ENCODE measurements around the gene CEBPE. TPM values are rescaled to one million over a fixed set of nuclear protein-coding genes. Genes with fewer than 3 reads are reported as not detected.

Gene CEBPE
- total RNA-seq, 2 donors from 2014 or later = 0.19 TPM; not detected in 1

DNA sequence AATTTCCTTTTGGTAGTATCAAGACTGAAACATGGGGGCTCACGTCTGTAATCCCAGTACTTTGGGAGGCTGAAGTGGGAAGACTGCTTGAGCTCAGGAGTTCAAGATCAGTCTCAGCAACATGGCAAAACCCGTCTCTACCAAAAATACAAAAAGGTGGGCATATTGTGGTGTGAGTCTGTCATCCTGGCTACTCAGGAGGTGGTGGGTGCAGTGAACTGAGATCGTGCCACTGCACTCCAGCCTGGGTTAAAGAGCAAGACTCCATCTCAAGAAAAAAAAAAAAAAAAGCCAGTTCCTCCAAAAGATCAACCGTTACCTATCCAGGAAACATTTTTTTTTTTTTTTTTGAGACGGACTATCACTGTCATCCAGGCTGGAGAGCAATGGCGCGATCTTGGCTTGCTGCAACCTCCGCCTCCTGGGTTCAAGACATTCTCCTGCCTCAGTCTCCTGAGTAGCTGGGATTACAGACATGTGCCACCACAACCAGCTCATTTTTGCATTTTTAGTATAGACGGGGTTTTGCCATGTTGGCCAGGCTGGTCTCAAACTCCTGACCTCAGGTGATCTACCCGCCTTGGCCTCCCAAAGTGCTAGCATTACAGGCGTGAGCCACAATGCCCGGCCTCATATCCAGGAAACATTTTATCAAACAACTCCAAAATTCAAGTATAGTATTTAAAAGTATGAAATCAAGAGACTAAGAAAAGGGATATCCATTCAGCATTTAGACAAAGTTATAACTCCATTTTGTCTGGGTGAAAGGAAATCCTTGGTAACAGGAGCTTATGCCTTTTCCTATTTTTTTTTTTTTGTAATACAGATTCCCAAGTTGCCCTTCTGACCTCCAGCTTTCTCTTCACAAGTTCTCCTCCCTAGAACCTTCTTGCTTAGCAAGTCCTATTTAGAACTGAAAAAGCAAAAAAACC, 27.5 kb downstream of the CEBPE start:
- intact Hi-C loops (cut with DNase I) = no loop called here
- peak; percentile 28 for DNase-seq (ENCODE audit: low spot score)

- intact Hi-C loops (cut with DNase I) = no loop called here
- DNase-seq (ENCODE audit: low spot score) = no peak
Observed at GRCh38 chr14:23090254-23090636, 28.8 kb downstream of the CEBPE start.

- intact Hi-C loops (cut with DNase I) = no loop called here
- peak; percentile 60 for DNase-seq (ENCODE audit: low spot score)
Observed at GRCh38 chr14:23089498-23090253, 29.4 kb downstream of the CEBPE start.

GRCh38 chr14:23086565-23086964, 32.5 kb downstream of the CEBPE start:
- no peak for DNase-seq (ENCODE audit: low spot score)
- intact Hi-C loops (cut with DNase I) = no loop called here

DNA sequence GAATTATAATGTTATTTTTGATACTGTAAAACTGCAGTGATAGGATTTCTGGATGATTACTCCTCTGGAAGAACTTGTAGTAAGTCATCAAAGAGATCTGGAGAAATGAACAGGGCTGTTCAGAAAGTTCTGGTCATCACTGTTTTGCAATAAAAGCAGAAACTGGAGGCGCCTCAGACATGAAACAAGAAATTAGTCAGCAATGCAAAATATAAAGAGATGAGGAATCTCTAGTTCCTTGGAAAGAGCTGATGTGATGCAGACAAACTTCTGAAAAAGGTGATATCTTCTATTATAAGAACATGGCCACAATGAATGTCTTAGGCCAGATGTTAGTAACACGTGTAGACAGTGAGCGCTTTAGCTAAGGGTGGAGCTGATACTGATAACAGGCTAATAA, 33.6 kb downstream of the CEBPE start:
- intact Hi-C loops (cut with DNase I) = no loop called here
- DNase-seq (ENCODE audit: low spot score) = no peak

DNA sequence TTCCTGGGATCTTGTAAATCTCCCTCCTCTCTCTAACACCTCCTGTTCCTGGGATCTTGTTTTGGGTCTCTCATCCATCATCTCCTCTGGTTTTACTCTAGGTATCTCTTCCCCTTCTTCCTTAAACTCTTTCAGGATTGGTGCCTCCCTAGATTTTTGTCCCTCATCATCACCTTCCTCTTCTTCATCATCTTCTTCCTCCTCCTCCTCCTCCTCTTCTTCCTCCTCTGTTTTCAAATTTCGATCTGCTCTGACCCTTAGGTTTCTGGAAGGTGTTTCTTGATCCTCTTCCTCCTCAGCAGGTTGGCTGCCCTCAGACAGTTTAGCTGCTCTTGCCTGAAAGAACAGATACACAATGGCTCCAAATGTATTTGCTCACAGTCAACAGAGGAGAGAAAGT, 38.6 kb downstream of the CEBPE start:
- DNase-seq (ENCODE audit: low spot score) = no peak
- intact Hi-C loops (cut with DNase I) = no loop called here

- DNase-seq (ENCODE audit: low spot score) = no peak
- intact Hi-C loops (cut with DNase I) = no loop called here
Observed at GRCh38 chr14:23079716-23080115, 39.3 kb downstream of the CEBPE start.

GRCh38 chr14:23078692-23079116, 40.4 kb downstream of the CEBPE start:
- intact Hi-C loops (cut with DNase I) = no loop called here

GRCh38 chr14:23077962-23078361, 41.1 kb downstream of the CEBPE start:
- DNase-seq (ENCODE audit: low spot score) = peak; percentile 38
- intact Hi-C loops (cut with DNase I) = no loop called here

More at GRCh38 chr14:23078692-23079116, 40.4 kb downstream of the CEBPE start:
- DNase-seq (ENCODE audit: low spot score) = peak; percentile 90

DNA sequence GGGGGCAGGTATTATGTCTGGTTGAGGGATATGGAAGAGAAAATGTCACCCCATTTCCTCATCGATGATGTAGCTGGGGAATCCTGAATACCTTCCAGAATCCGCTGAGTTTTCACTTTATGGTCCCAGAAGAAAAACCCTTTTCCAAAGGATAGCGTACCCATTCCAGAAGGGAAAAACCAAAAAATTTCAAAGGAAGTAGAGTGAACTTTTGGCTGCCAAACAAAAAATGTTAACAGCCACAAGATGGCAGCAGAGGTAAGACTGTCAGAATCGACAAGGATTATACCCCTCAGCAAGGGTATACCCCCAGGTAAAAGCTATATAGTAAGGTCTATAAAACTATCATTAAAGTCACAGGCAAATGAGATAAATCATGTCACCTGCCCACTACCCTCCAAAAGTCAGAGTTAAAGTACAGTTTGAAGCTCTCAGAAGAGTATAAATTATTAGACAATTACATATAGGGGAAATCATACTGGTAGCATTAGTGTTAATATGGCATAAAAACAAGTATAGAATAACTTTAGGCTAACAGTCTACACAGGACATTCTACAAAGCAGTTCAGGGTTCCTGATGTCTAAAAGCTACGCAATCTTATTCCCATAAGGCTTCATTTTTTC, 42.2 kb downstream of the CEBPE start:
- no peak for DNase-seq (ENCODE audit: low spot score)
- intact Hi-C loops (cut with DNase I) = no loop called here

GRCh38 chr14:23074906-23075305, 44.1 kb downstream of the CEBPE start:
- DNase-seq (ENCODE audit: low spot score) = no peak
- intact Hi-C loops (cut with DNase I) = no loop called here

DNA sequence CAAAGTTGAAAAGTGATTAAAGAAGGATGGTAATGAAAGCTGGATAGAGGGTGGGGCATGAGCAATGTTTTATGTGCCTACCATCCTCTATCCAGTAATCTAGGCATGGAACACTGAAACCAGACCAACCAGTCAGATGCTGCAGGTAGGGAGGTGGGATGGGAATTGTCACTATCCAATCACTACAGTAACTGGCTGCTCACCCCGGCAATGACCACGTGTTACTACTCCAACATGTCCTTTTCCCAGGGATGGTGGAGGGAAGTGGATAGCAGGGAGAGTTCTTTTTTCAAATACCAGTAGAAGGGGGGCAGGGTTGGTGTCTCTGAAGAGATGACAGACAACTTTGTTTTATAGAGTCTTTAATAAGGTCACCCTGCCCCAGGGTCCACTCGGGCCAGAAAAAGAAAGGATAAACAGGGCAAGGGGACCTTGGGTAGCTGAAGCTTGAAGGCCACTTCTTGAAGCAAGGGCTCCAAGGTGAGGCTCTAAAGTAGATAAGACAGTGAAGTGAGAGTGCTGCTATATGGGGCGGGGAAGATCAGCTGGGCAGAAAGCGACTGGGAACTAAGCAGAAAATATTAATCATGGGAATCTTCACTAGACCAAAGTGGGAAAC, 47.0 kb downstream of the CEBPE start:
- DNase-seq (ENCODE audit: low spot score) = peak; percentile 56
- intact Hi-C loops (cut with DNase I) = no loop called here

GRCh38 chr14:23071244-23071920, 47.7 kb downstream of the CEBPE start:
- intact Hi-C loops (cut with DNase I) = no loop called here

DNA sequence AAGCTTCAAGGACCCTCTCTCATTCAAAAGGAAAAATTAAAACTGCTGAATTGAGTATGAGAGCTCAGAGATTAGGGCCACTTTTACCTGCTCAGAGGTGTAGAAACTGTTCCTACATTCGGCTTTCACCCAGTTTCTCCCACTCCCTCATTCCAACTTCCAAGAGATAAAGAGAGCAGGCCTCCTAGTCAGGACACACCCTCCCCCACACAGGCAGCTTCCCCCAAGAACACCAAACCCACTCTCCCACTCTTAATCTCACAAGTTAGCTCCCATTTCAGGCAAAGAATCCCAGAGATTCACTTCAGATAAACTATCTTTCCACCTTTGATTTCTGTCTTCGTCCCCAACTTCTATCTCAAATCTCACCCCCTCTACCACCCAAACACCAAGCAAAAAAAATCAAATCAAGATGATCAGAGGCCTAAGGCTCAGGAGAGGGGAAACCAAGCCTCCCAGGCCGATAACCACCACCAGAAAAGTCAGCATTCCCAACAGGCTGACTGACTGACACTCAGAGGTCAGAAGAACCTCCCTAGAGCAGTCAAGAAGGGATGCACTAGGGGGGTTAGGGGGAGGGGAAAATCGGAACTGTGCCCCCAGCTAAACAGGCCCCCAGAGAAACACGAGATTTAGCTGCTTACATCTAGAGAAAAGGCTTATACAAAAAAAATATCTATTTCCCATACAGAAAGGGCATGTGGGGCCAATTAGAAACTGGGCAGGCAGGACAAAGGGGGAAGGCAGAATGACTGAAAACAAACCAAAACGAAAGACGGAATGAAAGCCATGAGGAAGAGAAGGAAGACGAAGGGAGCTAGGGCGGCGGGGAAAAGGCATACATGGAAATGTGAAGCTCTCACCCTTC, 48.6 kb downstream of the CEBPE start:
- peak; percentile 17 for DNase-seq (ENCODE audit: low spot score)
- intact Hi-C loops (cut with DNase I) = no loop called here

More at GRCh38 chr14:23071244-23071920, 47.7 kb downstream of the CEBPE start:
- peak; percentile 95 for DNase-seq (ENCODE audit: low spot score)

DNA sequence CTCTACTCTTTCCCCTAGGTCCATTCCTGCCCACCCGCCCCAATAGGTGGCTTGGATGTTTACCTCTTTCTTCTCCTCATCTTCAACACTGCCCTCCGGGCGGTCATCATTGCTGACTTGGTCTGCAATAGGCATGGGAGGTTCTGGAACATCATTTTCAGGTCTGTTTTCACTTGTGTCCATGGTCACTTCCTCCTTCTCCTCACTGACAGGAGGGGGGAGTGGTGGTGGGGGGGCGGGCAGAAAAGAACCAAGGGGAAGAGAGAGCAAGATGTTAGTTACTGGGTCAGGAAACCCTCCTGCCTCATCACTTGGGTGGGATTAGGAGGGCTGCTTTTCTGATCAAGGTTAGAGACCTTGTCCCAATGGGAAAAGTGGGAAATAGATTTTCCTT, 49.6 kb downstream of the CEBPE start:
- intact Hi-C loops (cut with DNase I) = loop anchor here in 1 of 2 donors (5.0 kb wide), 1 partner anchor 43 kb away; no protein-coding TSS in a partner anchor
- DNase-seq (ENCODE audit: low spot score) = peak; percentile 56

- intact Hi-C loops (cut with DNase I) = loop anchor here in 1 of 2 donors (5.0 kb wide), 1 partner anchor 43 kb away; no protein-coding TSS in a partner anchor
- peak; percentile 86 for DNase-seq (ENCODE audit: low spot score)
Observed at GRCh38 chr14:23068789-23069412, 50.2 kb downstream of the CEBPE start.

All from posterior vena cava (tissue), 2 donors.